Stimulated activated CD4-positive, alpha-beta T cell treated with anti-CD3 and anti-CD28 coated beads, Interleukin-1b, Interleukin-23, amount 100 ng/mL, for 4 hours (primary cell): ENCODE results near the gene UTF1.

ENCODE experiments used
- DNase-seq, 2 donors: peaks; one replicate each; pipeline ENCODE4 v3.0.0-alpha.2; 2020; ENCODE audit warnings: low read depth in 2 of 2

The UTF1 gene

GRCh38 chr10:133196936-133197758, 32.9 kb upstream of the UTF1 start:
- DNase-seq: no peak

GRCh38 chr10:133197786-133198185, 32.2 kb upstream of the UTF1 start:
- no peak for DNase-seq

- DNase-seq: no peak
These were observed 31.8 kb upstream of the UTF1 start for GRCh38 chr10:133198206-133198605.

GRCh38 chr10:133198621-133199487, 31.2 kb upstream of the UTF1 start:
- DNase-seq: no peak

GRCh38 chr10:133199488-133199885, 30.5 kb upstream of the UTF1 start:
- DNase-seq: no peak

- no peak for DNase-seq
These were observed 29.9 kb upstream of the UTF1 start for GRCh38 chr10:133199992-133200611.

- no peak for DNase-seq
These were observed 29.4 kb upstream of the UTF1 start for GRCh38 chr10:133200621-133201031.

GRCh38 chr10:133201151-133201947, 28.7 kb upstream of the UTF1 start:
- DNase-seq: no peak

- DNase-seq: no peak
These were observed 27.9 kb upstream of the UTF1 start for GRCh38 chr10:133201948-133202725.

- DNase-seq: no peak
These were observed 27.0 kb upstream of the UTF1 start for GRCh38 chr10:133202778-133203651.

GRCh38 chr10:133203652-133204195, 26.3 kb upstream of the UTF1 start:
- no peak for DNase-seq

- no peak for DNase-seq
These were observed 25.6 kb upstream of the UTF1 start for GRCh38 chr10:133204226-133205015.

- DNase-seq: no peak
These were observed 24.9 kb upstream of the UTF1 start for GRCh38 chr10:133205146-133205545.

GRCh38 chr10:133206356-133207040, 23.5 kb upstream of the UTF1 start:
- DNase-seq: no peak

- DNase-seq: no peak
These were observed 22.9 kb upstream of the UTF1 start for GRCh38 chr10:133207041-133207600.

- DNase-seq: no peak
These were observed 22.4 kb upstream of the UTF1 start for GRCh38 chr10:133207627-133208026.

GRCh38 chr10:133208466-133208865, 21.6 kb upstream of the UTF1 start:
- DNase-seq: no peak

GRCh38 chr10:133209117-133209516, 20.9 kb upstream of the UTF1 start:
- DNase-seq: no peak
